Loucy (cell line): ENCODE data around the gene CCDC134.

Source experiments
- EZH2phosphoT487 ChIP-seq: fragments of 200-600 bp; IDR thresholded peaks from 2 replicates; pipeline ENCODE4 v1.6.1; 2018; ENCODE audit warnings: antibody characterized with exemption, mild to moderate bottlenecking, moderate library complexity, borderline replicate concordance
- TF ChIP-seq, protein P1 (sequence below): fragments of 200-600 bp; sonication (generic); conservative IDR thresholded peaks from 2 replicates; pipeline ENCODE4 v1.5.1; 2014; ENCODE audit warnings: mild to moderate bottlenecking, antibody characterized with exemption, low read length

DNA sequence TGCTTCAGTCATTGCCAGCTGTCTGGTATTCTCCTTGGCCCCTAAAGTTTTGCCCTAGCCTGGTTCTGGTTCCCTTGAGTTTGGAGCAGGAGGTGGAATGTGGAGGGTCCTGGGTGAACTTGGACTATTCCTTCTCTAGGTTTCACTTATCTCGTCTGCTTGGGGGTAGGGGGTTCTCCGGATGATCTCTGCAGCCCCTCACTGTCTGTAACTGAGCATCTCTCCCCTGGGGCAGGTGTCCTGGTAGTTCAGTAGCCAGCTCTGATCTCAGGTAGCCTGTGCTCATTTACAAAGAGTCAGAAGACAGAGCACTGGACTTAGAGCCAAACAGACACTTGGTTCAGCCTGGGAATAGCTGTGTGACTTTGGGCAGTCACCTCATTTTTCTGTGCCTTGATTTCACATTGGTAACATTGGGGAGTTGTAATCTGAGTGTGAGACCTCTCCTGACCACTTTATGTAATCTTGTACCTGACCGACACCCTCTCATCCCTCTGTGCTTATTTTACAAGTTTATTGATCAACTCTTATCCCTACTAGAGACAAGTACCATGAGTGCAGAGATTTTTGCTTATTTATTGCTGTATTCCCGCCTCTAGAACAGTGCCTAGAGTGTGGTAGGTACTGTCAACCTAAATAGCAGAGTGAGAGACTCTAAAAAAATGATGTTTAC lies 804 bp downstream of the CCDC134 start:
- TF ChIP-seq, protein P1, sequence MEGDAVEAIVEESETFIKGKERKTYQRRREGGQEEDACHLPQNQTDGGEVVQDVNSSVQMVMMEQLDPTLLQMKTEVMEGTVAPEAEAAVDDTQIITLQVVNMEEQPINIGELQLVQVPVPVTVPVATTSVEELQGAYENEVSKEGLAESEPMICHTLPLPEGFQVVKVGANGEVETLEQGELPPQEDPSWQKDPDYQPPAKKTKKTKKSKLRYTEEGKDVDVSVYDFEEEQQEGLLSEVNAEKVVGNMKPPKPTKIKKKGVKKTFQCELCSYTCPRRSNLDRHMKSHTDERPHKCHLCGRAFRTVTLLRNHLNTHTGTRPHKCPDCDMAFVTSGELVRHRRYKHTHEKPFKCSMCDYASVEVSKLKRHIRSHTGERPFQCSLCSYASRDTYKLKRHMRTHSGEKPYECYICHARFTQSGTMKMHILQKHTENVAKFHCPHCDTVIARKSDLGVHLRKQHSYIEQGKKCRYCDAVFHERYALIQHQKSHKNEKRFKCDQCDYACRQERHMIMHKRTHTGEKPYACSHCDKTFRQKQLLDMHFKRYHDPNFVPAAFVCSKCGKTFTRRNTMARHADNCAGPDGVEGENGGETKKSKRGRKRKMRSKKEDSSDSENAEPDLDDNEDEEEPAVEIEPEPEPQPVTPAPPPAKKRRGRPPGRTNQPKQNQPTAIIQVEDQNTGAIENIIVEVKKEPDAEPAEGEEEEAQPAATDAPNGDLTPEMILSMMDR, result no peak
- no peak for TF ChIP-seq EZH2phosphoT487
